Measurements from ENCODE around the gene VWA2. TPM values are rescaled to one million over a fixed set of nuclear protein-coding genes. Genes with fewer than 3 reads are reported as not detected.

VWA2 gene
- total and polyA plus RNA-seq, 2 donors (not counting 3 experiments of a cell fraction or from before 2014, with no cell fraction given) = not detected

- H3K79me2 ChIP-seq (ENCODE audit: control insufficient read depth, insufficient read depth, low read length) = no peaks in the 10 kb centered on the region
- no peak overlapping the region for H3K27ac ChIP-seq (ENCODE audit: insufficient read depth, low read depth, low read length)
- ChIA-PET CTCF (no interaction called here), POLR2A (no interaction called here)
- no peaks in the 10 kb centered on the region for H3K9me1 ChIP-seq (replicated peaks; ENCODE audit: control insufficient read depth, extremely low read depth, insufficient read depth, low read length)
- no TSS peak for BruUV-seq (replicated peaks)
- H3K9ac ChIP-seq (replicated peaks; ENCODE audit: extremely low read depth, insufficient read depth, low read length) = no peak overlapping the region
- TF ChIP-seq MYC (IDR thresholded peaks at IDR 0.05; ENCODE audit: low read depth, low read length) = no peak
- no peak overlapping the region for H3K4me2 ChIP-seq (ENCODE audit: insufficient read depth, low read length)
- no peak overlapping the region for H2AFZ ChIP-seq (ENCODE audit: low read depth, low read length)
- H3K4me3 ChIP-seq (replicated peaks in 1 of 3; ENCODE audit: insufficient read depth in 1 of 3, low read depth in 1 of 3, low read length in 3 of 3) = no peak overlapping the region
- intact Hi-C loops (cut with micrococcal nuclease) = no loop called here
- no peaks in the 10 kb centered on the region for H3K27me3 ChIP-seq (ENCODE audit: control insufficient read depth in 2 of 2, insufficient read depth in 2 of 2, low read length in 2 of 2)
- no peaks in the 10 kb centered on the region for H3K9me3 ChIP-seq (replicated peaks; ENCODE audit: control insufficient read depth, insufficient read depth, low read length)
- no peaks in the 10 kb centered on the region for H3K4me1 ChIP-seq (ENCODE audit: control insufficient read depth, extremely low read depth, insufficient read depth, low read length)
- H4K20me1 ChIP-seq (replicated peaks; ENCODE audit: control insufficient read depth, extremely low read depth, insufficient read depth, low read length) = no peaks in the 10 kb centered on the region
- DNase-seq (ENCODE audit: low read depth, low spot score) (no peak), FAIRE-seq (no peak)
- H3K36me3 ChIP-seq (ENCODE audit: control insufficient read depth in 2 of 2, extremely low read depth in 1 of 2, insufficient read depth in 2 of 2, low read length in 2 of 2) = no peaks in the 10 kb centered on the region
- dilution Hi-C loops (cut with MboI; ENCODE audit: extremely low pct_ligation_motif_present, low sequenced_read_pairs) = no loop called here
Measured at GRCh38 chr10:114252883-114253282, 13.8 kb downstream of the VWA2 start.

- Histone ChIP-seq H3K4me2 (ENCODE audit: insufficient read depth, low read length) (no peak overlapping the region), H4K20me1 (replicated peaks; ENCODE audit: control insufficient read depth, extremely low read depth, insufficient read depth, low read length) (no peaks in the 10 kb centered on the region), H3K79me2 (ENCODE audit: control insufficient read depth, insufficient read depth, low read length) (no peaks in the 10 kb centered on the region), H3K9me3 (replicated peaks; ENCODE audit: control insufficient read depth, insufficient read depth, low read length) (no peaks in the 10 kb centered on the region), H2AFZ (ENCODE audit: low read depth, low read length) (no peak overlapping the region), H3K27me3 (ENCODE audit: control insufficient read depth in 2 of 2, insufficient read depth in 2 of 2, low read length in 2 of 2) (no peaks in the 10 kb centered on the region), H3K27ac (ENCODE audit: insufficient read depth, low read depth, low read length) (no peak overlapping the region), H3K36me3 (ENCODE audit: control insufficient read depth in 2 of 2, extremely low read depth in 1 of 2, insufficient read depth in 2 of 2, low read length in 2 of 2) (no peaks in the 10 kb centered on the region), H3K9me1 (replicated peaks; ENCODE audit: control insufficient read depth, extremely low read depth, insufficient read depth, low read length) (no peaks in the 10 kb centered on the region), H3K4me1 (ENCODE audit: control insufficient read depth, extremely low read depth, insufficient read depth, low read length) (no peaks in the 10 kb centered on the region), H3K9ac (replicated peaks; ENCODE audit: extremely low read depth, insufficient read depth, low read length) (no peak overlapping the region), H3K4me3 (replicated peaks in 1 of 3; ENCODE audit: insufficient read depth in 1 of 3, low read depth in 1 of 3, low read length in 3 of 3) (no peak overlapping the region)
- ChIA-PET POLR2A (no interaction called here), CTCF (no interaction called here)
- TF ChIP-seq GATA2 (IDR thresholded peaks at IDR 0.05; ENCODE audit: insufficient read depth, insufficient read length, low read depth, low read length) (no peak), POLR2A (IDR thresholded peaks at IDR 0.05; ENCODE audit: low read depth, low read length) (no peak), FOS (IDR thresholded peaks at IDR 0.05; ENCODE audit: borderline replicate concordance, insufficient read depth, low read length) (no peak), JUN (IDR thresholded peaks at IDR 0.05; ENCODE audit: borderline replicate concordance, insufficient read depth, insufficient read length, low read depth) (no peak), POLR2AphosphoS5 (IDR thresholded peaks at IDR 0.05; ENCODE audit: insufficient read depth, low read depth, low read length) (no peak), MYC (IDR thresholded peaks at IDR 0.05; ENCODE audit: low read depth, low read length) (no peak), EZH2 (IDR thresholded peaks at IDR 0.05; ENCODE audit: borderline replicate concordance, low read depth, low read length, severe bottlenecking) (no peak), MAX (IDR thresholded peaks at IDR 0.05; ENCODE audit: insufficient read depth, insufficient read length) (no peak)
- TF ChIP-seq, protein P1, sequence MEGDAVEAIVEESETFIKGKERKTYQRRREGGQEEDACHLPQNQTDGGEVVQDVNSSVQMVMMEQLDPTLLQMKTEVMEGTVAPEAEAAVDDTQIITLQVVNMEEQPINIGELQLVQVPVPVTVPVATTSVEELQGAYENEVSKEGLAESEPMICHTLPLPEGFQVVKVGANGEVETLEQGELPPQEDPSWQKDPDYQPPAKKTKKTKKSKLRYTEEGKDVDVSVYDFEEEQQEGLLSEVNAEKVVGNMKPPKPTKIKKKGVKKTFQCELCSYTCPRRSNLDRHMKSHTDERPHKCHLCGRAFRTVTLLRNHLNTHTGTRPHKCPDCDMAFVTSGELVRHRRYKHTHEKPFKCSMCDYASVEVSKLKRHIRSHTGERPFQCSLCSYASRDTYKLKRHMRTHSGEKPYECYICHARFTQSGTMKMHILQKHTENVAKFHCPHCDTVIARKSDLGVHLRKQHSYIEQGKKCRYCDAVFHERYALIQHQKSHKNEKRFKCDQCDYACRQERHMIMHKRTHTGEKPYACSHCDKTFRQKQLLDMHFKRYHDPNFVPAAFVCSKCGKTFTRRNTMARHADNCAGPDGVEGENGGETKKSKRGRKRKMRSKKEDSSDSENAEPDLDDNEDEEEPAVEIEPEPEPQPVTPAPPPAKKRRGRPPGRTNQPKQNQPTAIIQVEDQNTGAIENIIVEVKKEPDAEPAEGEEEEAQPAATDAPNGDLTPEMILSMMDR (IDR thresholded peaks at IDR 0.05; ENCODE audit: extremely low read depth in 1 of 2, insufficient read depth in 1 of 2, low read depth in 1 of 2, low read length in 2 of 2) = no peak
- intact Hi-C loops (cut with micrococcal nuclease) (no loop called here), dilution Hi-C loops (cut with MboI; ENCODE audit: extremely low pct_ligation_motif_present, low sequenced_read_pairs) (no loop called here)
- no peak for FAIRE-seq
- BruUV-seq (replicated peaks) = no TSS peak
- DNase-seq (ENCODE audit: low read depth, low spot score) = no peak
Measured at GRCh38 chr10:114255227-114255626, 16.2 kb downstream of the VWA2 start.
